ENCODE results near the gene TNFRSF12A.

DNA sequence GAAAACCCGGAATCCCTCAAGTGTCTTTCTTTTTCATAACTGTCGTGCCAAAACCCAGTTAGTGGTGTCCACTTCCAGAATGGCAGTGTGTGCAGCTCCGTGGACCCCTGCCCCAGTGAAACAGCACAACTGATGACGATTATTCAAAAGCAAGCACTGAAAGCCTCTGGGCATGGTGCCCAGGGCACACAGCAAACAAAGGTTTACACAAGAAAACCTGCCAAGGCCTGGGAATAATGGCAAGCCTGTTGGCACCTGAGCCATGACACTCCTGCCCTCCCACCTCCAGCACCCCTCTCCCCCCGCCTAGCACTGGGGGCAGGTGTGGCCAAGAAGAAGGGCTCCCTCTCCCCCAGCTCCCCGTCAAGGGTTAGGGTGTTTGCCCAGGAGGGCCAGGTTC is 42.7 kb upstream of the TNFRSF12A start:
- TF ChIP-seq, protein P1, sequence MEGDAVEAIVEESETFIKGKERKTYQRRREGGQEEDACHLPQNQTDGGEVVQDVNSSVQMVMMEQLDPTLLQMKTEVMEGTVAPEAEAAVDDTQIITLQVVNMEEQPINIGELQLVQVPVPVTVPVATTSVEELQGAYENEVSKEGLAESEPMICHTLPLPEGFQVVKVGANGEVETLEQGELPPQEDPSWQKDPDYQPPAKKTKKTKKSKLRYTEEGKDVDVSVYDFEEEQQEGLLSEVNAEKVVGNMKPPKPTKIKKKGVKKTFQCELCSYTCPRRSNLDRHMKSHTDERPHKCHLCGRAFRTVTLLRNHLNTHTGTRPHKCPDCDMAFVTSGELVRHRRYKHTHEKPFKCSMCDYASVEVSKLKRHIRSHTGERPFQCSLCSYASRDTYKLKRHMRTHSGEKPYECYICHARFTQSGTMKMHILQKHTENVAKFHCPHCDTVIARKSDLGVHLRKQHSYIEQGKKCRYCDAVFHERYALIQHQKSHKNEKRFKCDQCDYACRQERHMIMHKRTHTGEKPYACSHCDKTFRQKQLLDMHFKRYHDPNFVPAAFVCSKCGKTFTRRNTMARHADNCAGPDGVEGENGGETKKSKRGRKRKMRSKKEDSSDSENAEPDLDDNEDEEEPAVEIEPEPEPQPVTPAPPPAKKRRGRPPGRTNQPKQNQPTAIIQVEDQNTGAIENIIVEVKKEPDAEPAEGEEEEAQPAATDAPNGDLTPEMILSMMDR (conservative IDR thresholded peaks at IDR 0.05; ENCODE audit: low read length), result no peak
- TF ChIP-seq EZH2phosphoT487 (IDR thresholded peaks at IDR 0.05; ENCODE audit: borderline replicate concordance), result no peak
